ENCODE measurements around the gene ABCA1. TPM values are rescaled to one million over a fixed set of nuclear protein-coding genes. Genes with fewer than 3 reads are reported as not detected.

The ABCA1 gene
- total and polyA plus RNA-seq, 12 donors, result 1.3 to 35.0 (median 11.3) TPM

DNA sequence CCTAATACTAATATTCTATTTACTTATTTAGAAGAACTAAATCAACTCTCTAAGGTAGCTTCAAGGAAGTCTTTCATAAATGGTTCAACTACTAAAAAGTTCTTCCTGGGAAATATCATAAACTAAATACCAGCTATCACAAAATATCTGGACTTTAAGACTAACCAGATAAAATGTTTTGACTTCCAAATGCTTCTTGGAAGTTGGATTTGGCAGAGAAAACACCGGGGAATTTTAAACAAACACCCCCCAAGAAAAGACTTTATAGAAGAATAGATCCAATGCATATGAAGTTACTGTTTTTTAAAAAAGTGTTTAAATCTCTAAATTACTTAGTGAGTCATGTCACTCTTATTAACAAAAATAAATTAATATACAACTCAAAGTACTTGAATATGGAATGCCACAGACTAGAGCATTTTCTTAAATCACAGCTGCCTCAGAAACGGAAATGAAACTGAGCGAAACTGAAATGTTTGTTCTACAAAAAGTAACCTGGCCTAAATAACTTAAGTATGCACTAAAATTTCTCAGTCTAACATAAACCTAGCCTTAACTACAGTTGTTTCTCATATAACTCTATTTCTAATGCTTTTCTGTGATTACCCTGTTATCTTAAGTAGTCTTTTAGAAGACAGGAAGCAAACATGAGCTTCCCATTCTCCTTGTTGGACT, 6.8 kb downstream of the ABCA1 start:
- ATAC-seq (no peak), DNase-seq (no peak)
- no peaks in the 10 kb centered on the region for H3K27me3 ChIP-seq
- no peak overlapping the region for H3K4me3 ChIP-seq
- TF ChIP-seq, protein P1, sequence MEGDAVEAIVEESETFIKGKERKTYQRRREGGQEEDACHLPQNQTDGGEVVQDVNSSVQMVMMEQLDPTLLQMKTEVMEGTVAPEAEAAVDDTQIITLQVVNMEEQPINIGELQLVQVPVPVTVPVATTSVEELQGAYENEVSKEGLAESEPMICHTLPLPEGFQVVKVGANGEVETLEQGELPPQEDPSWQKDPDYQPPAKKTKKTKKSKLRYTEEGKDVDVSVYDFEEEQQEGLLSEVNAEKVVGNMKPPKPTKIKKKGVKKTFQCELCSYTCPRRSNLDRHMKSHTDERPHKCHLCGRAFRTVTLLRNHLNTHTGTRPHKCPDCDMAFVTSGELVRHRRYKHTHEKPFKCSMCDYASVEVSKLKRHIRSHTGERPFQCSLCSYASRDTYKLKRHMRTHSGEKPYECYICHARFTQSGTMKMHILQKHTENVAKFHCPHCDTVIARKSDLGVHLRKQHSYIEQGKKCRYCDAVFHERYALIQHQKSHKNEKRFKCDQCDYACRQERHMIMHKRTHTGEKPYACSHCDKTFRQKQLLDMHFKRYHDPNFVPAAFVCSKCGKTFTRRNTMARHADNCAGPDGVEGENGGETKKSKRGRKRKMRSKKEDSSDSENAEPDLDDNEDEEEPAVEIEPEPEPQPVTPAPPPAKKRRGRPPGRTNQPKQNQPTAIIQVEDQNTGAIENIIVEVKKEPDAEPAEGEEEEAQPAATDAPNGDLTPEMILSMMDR (IDR thresholded peaks at IDR 0.05), result no peak
- 68 to 81% methylated on average over 3 of the region's 3 CpGs for WGBS, 2 donors
- H3K4me1 ChIP-seq, result peaks cover 5 to 90% (median 44%) of the 10 kb centered on the region in 9 donors
- H3K36me3 ChIP-seq, result peaks cover 0 to 14% (median 0%) of the 10 kb centered on the region in 9 donors
- peak overlapping the region in 5 of 10 donors; percentile 9 to 45 (median 31) for H3K27ac ChIP-seq
- intact Hi-C loops (cut with DNase I), result loop anchor here in 6 of 10 donors (5.0 to 10.0 kb wide), 6 partner anchors 44 to 494 kb away; partner anchors contain the start of gene SLC44A1 (in 2 of the 6)
- no peaks in the 10 kb centered on the region for H3K9me3 ChIP-seq

DNA sequence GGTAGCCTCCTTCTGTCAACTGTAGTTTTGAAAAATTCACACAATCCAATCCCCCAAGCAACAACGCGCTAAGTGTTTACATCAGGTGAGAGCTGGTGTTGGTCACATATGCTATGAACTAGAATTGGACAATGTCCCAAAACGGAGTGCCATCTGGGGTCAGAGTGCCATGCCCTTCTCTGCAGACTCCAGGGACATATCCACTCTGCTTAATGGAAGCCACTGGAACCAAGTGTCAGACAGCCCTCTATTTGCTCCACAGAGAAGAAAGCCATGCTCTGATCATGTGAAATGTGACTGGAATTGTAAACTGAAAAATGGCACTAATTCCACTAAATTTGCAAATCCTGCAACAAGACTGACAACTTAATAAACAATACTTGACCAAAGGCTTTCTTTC, 12.2 kb downstream of the ABCA1 start:
- Histone ChIP-seq H3K9me3 (no peaks in the 10 kb centered on the region), H3K27ac (peak overlapping the region in 8 of 10 donors; percentile 3 to 64 (median 34)), H3K27me3 (no peaks in the 10 kb centered on the region), H3K4me1 (peaks cover 6 to 90% (median 45%) of the 10 kb centered on the region in 9 donors), H3K36me3 (peaks cover 0 to 5% (median 0%) of the 10 kb centered on the region in 9 donors), H3K4me3 (no peak overlapping the region)
- TF ChIP-seq, protein P1 (IDR thresholded peaks at IDR 0.05), result no peak
- 61 to 72% methylated on average over 3 of the region's 3 CpGs for WGBS, 2 donors
- ATAC-seq, result peak in 6 of 8 donors; percentile 45 to 64 (median 50)
- intact Hi-C loops (cut with DNase I), result loop anchor here in 1 of 10 donors (5.0 kb wide), 1 partner anchor 48 kb away; no protein-coding TSS in a partner anchor
- no peak for DNase-seq

DNA sequence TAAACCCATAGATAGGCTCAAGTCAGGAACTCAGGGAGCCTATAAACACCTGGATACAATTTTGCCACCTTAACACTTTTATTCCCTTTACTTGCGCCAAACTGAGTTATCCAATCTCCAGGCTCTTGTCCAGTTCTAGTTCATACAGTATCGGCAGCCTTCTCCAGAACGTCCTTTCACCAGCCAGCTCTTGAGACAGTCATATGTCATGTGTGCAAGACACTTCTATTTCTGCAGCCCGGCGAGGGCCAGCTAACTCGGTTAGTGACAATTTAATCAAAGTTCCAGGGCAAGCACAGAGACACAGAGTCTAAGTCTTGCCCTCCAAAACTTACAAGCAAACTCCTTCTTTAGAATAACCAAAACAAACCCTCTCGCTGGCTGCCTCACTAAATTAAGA, 12.9 kb downstream of the ABCA1 start:
- Histone ChIP-seq H3K4me3 (peak overlapping the region in 1 of 10 donors; percentile 9), H3K27me3 (no peaks in the 10 kb centered on the region), H3K27ac (peak overlapping the region in 8 of 10 donors; percentile 3 to 64 (median 46)), H3K9me3 (no peaks in the 10 kb centered on the region), H3K36me3 (peaks cover 0 to 5% (median 0%) of the 10 kb centered on the region in 9 donors), H3K4me1 (peaks cover 7 to 90% (median 48%) of the 10 kb centered on the region in 9 donors)
- WGBS, 2 donors, result 34 to 46% methylated on average over 7 of the region's 7 CpGs
- DNase-seq (no peak), ATAC-seq (peak; percentile 57 to 92 (median 84))
- TF ChIP-seq, protein P1 (IDR thresholded peaks at IDR 0.05), result no peak
- intact Hi-C loops (cut with DNase I), result loop anchor here in 1 of 10 donors (5.0 kb wide), 1 partner anchor 48 kb away; no protein-coding TSS in a partner anchor

DNA sequence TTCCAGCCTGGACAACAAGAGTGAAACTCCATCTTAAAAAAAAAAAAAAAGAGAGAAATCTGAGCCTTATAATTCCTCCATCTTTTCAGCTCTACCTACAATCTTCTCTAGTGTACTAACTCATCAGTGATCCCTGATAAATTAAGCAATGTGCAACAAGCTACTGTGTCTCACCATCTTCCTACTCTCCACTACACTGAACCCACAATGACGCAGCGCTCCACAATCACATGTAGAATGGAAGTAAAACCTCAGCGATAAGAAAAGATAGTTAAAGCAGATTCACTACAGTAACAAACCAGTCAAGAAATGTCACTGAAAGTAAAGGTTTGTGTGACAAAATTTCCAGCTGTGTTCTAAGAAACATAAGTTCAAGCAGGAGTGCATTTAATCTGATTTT, 13.5 kb downstream of the ABCA1 start:
- intact Hi-C loops (cut with DNase I), result loop anchor here in 1 of 10 donors (5.0 kb wide), 1 partner anchor 42 kb away; no protein-coding TSS in a partner anchor
- Histone ChIP-seq H3K4me3 (no peak overlapping the region), H3K36me3 (peaks cover 0 to 5% (median 0%) of the 10 kb centered on the region in 9 donors), H3K9me3 (no peaks in the 10 kb centered on the region), H3K27ac (peak overlapping the region in 7 of 10 donors; percentile 3 to 64 (median 48)), H3K27me3 (no peaks in the 10 kb centered on the region), H3K4me1 (peaks cover 11 to 90% (median 52%) of the 10 kb centered on the region in 9 donors)
- 93 to 94% methylated on average over 3 of the region's 3 CpGs for whole genome bisulfite sequencing, 2 donors
- TF ChIP-seq, protein P1 (IDR thresholded peaks at IDR 0.05), result no peak
- no peak for ATAC-seq
- no peak for DNase-seq
